ENCODE data around the gene PLA2G2F.

GRCh38 chr1:20179371-20180128 lies 40.4 kb downstream of the PLA2G2F start:
- TF ChIP-seq GLIS1 (tag by site-specific recombination; IDR thresholded peaks at IDR 0.05) (no peak), CTCF (tag by site-specific recombination; IDR thresholded peaks at IDR 0.05) (no peak), ZNF274 (IDR thresholded peaks at IDR 0.05; ENCODE audit: low read length) (no peak), ZNF274 (tag by site-specific recombination; IDR thresholded peaks at IDR 0.05; ENCODE audit: borderline replicate concordance) (no peak), ZNF677 (tag by site-specific recombination; IDR thresholded peaks at IDR 0.05) (no peak), ZNF692 (tag by site-specific recombination; IDR thresholded peaks at IDR 0.05) (no peak), SALL2 (tag by site-specific recombination; IDR thresholded peaks at IDR 0.05; ENCODE audit: borderline replicate concordance) (no peak), ZNF292 (tag by site-specific recombination; IDR thresholded peaks at IDR 0.05; ENCODE audit: borderline replicate concordance, low read depth) (no peak), ZNF664 (tag by site-specific recombination; IDR thresholded peaks at IDR 0.05) (no peak)
- TF ChIP-seq, protein P1, sequence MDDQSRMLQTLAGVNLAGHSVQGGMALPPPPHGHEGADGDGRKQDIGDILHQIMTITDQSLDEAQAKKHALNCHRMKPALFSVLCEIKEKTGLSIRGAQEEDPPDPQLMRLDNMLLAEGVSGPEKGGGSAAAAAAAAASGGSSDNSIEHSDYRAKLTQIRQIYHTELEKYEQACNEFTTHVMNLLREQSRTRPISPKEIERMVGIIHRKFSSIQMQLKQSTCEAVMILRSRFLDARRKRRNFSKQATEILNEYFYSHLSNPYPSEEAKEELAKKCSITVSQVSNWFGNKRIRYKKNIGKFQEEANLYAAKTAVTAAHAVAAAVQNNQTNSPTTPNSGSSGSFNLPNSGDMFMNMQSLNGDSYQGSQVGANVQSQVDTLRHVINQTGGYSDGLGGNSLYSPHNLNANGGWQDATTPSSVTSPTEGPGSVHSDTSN (CRISPR knock-in tag; IDR thresholded peaks at IDR 0.05), result no peak

Measured in HEK293 (cell line).